ENCODE data around the gene ITPK1. TPM values are rescaled to one million over a fixed set of nuclear protein-coding genes. Genes with fewer than 3 reads are reported as not detected.
A peak's percentile ranks its signal among the peaks of the same experiment; 100 is the strongest.

The ITPK1 gene
- total RNA-seq, 1 experiment from 2014 or later = 38.5 TPM

DNA sequence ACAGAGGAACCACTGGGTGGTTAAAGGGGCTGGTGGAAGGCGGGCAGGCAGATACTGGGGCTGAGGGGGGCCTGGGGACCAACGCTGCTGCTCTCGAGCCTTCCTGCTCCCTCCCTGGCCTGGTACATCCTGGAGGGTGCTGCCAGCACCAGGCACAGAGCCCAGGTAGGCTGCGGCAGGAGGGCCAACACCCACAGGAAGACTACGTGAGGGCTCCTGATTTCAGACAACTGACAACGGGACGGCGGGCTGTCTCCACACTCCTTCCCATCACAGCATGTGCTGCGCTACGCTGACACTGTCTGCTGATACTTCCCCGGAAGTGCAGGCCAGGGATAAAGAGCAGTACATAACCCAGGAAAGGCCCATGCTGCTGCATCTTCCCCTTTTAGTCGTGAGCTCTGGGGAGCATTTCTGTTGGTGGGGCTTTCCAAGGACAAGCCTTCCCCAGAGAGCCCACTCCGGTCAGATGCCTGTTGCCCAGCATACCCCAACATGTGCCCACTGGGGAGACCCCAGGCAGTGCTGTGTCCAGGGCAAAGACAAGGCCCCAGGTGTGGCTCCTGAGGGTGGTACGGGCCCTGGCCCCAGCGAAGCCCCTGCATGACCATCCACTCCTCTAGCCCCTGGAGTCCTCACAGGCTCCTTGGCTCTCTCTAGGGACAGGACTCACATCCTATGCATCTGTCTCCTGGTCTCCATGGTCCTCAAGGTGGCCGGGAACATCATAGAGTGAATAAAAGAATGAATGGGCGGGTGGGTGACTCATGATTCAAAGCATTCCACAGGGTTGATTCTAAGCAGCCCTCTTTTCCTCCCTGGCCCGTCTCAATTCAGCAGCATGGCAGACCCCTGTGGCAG, 154.8 kb downstream of the ITPK1 start:
- Histone ChIP-seq H3K4me1 (ENCODE audit: insufficient read depth, low read length, poor library complexity, severe bottlenecking) (no peaks in the 10 kb centered on the region), H3K4me3 (ENCODE audit: low read depth, low read length, poor library complexity, severe bottlenecking) (no peak overlapping the region), H3K9me3 (ENCODE audit: low read depth, low read length, poor library complexity, severe bottlenecking) (no peaks in the 10 kb centered on the region), H3K27me3 (replicated peaks; ENCODE audit: insufficient read depth, low read depth, low read length, poor library complexity) (no peaks in the 10 kb centered on the region), H3K36me3 (ENCODE audit: insufficient read depth, low read length, poor library complexity, severe bottlenecking) (no peaks in the 10 kb centered on the region), H3K27ac (ENCODE audit: low read depth, low read length, poor library complexity, severe bottlenecking) (no peak overlapping the region)
- DNase-seq (ENCODE audit: low spot score) = no peak
- ChIA-PET CTCF (no interaction called here), POLR2A (ENCODE audit: low non-redundant PET) (no interaction called here)
- BruUV-seq (replicated peaks) = no TSS peak
- intact Hi-C loops (cut with micrococcal nuclease; ENCODE audit: unreplicated experiment) = no loop called here
- TF ChIP-seq EZH2 (IDR thresholded peaks at IDR 0.05; ENCODE audit: borderline replicate concordance, low read depth, low read length, poor library complexity, severe bottlenecking) = no peak
- TF ChIP-seq, protein P1, sequence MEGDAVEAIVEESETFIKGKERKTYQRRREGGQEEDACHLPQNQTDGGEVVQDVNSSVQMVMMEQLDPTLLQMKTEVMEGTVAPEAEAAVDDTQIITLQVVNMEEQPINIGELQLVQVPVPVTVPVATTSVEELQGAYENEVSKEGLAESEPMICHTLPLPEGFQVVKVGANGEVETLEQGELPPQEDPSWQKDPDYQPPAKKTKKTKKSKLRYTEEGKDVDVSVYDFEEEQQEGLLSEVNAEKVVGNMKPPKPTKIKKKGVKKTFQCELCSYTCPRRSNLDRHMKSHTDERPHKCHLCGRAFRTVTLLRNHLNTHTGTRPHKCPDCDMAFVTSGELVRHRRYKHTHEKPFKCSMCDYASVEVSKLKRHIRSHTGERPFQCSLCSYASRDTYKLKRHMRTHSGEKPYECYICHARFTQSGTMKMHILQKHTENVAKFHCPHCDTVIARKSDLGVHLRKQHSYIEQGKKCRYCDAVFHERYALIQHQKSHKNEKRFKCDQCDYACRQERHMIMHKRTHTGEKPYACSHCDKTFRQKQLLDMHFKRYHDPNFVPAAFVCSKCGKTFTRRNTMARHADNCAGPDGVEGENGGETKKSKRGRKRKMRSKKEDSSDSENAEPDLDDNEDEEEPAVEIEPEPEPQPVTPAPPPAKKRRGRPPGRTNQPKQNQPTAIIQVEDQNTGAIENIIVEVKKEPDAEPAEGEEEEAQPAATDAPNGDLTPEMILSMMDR (conservative IDR thresholded peaks at IDR 0.05; ENCODE audit: low read depth, low read length) = no peak

DNA sequence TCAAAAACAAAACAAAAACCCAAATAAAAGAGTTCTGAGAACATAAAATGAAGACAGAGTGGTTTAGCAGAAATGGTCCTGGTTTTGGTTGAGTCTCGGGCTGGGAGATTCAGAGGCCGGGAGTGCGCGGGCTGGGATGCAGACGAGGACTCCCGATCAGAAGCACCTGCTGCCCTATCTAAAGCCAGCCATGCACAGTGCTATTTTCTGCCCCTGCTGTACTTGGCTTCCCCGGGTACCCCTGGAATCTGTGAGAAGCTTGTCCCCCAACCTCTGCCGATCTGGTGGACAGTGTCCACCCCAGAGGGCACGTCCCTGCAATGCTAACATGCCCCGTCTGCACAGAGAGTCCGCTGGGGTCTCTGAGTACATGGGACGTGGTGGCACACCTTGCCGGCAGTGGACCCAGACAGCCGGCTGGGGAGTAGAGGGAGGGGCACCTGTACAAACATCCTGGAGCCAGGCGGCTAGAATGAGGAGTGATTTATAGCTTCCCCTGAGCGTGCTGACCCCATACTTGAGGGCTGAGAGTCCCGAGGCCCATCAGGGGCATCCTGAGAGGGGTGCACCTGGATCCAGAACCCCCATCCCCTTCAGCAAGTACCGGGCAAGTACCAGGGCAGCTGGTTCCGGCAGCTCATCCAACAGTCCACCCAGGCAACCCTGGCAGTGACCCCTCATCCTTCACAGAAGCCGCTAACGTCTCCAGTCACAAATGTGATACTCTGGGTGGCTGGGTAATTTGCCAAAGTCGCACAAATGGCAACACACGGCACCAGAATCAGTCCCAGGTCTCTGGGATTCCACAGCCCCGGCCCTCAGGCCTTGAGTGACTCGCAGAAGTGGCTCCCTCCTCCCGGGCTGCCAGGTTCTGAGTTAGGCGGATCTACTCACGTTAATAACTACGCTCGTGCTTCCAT, 155.7 kb downstream of the ITPK1 start:
- no peak for DNase-seq (ENCODE audit: low spot score)
- POLR2A ChIA-PET (ENCODE audit: low non-redundant PET) = interaction anchor here (0.7 kb wide), 1 partner anchor 1060 kb away, joined by 4 read pairs; no protein-coding TSS in a partner anchor
- BruUV-seq (replicated peaks) = no TSS peak
- intact Hi-C loops (cut with micrococcal nuclease; ENCODE audit: unreplicated experiment) = no loop called here
- TF ChIP-seq EZH2 (IDR thresholded peaks at IDR 0.05; ENCODE audit: borderline replicate concordance, low read depth, low read length, poor library complexity, severe bottlenecking) = no peak
- TF ChIP-seq, protein P1 (conservative IDR thresholded peaks at IDR 0.05; ENCODE audit: low read depth, low read length) = no peak
- CTCF ChIA-PET = no interaction called here
- Histone ChIP-seq H3K36me3 (ENCODE audit: insufficient read depth, low read length, poor library complexity, severe bottlenecking) (no peaks in the 10 kb centered on the region), H3K9me3 (ENCODE audit: low read depth, low read length, poor library complexity, severe bottlenecking) (no peaks in the 10 kb centered on the region), H3K4me3 (ENCODE audit: low read depth, low read length, poor library complexity, severe bottlenecking) (no peak overlapping the region), H3K27ac (ENCODE audit: low read depth, low read length, poor library complexity, severe bottlenecking) (no peak overlapping the region), H3K27me3 (replicated peaks; ENCODE audit: insufficient read depth, low read depth, low read length, poor library complexity) (no peaks in the 10 kb centered on the region), H3K4me1 (ENCODE audit: insufficient read depth, low read length, poor library complexity, severe bottlenecking) (no peaks in the 10 kb centered on the region)

DNA sequence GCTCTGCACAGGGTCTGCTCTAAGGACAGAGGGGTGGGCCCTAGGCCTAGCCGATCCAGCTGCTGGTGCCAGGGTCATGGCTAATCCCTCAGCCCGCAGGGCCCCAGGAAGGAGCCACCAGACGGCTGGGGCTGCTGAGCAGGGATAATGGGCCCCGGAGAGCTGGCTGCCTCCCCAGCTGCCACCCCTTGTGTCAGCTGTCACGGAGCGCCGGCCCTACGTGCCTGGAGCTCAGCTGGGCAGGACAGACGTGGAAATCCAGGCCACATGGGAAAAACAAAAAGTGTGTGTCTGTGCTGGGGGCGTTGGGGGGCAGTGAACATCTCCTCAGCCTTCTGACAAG, 156.6 kb downstream of the ITPK1 start:
- Histone ChIP-seq H3K27me3 (replicated peaks; ENCODE audit: insufficient read depth, low read depth, low read length, poor library complexity) (no peaks in the 10 kb centered on the region), H3K27ac (ENCODE audit: low read depth, low read length, poor library complexity, severe bottlenecking) (peak overlapping the region; percentile 16), H3K9me3 (ENCODE audit: low read depth, low read length, poor library complexity, severe bottlenecking) (no peaks in the 10 kb centered on the region), H3K4me1 (ENCODE audit: insufficient read depth, low read length, poor library complexity, severe bottlenecking) (no peaks in the 10 kb centered on the region), H3K4me3 (ENCODE audit: low read depth, low read length, poor library complexity, severe bottlenecking) (no peak overlapping the region), H3K36me3 (ENCODE audit: insufficient read depth, low read length, poor library complexity, severe bottlenecking) (no peaks in the 10 kb centered on the region)
- ChIA-PET CTCF (no interaction called here), POLR2A (ENCODE audit: low non-redundant PET) (no interaction called here)
- TF ChIP-seq, protein P1 (conservative IDR thresholded peaks at IDR 0.05; ENCODE audit: low read depth, low read length) = no peak
- TF ChIP-seq EZH2 (IDR thresholded peaks at IDR 0.05; ENCODE audit: borderline replicate concordance, low read depth, low read length, poor library complexity, severe bottlenecking) = no peak
- DNase-seq (ENCODE audit: low spot score) = no peak
- BruUV-seq (replicated peaks) = no TSS peak
- intact Hi-C loops (cut with micrococcal nuclease; ENCODE audit: unreplicated experiment) = no loop called here

Data from A673 (cell line).